GM23338 (cell line): ENCODE measurements around the gene CACNA1B. TPM values are rescaled to one million over a fixed set of nuclear protein-coding genes. Genes with fewer than 3 reads are reported as not detected.
"Not testable (repeated sequence)": the region's sequence is repeated elsewhere in the genome, so short reads cannot be mapped to it uniquely, and the experiment has no call there.

Source experiments
- ATAC-seq: fragments of 200-7000 bp; cut with Tn5 transposase; 3 replicates; pipeline ENCODE4 v1.9.1; 2020
- DNase-seq: peaks from one replicate; pipeline ENCODE4 v3.0.0-alpha.2; 2015; ENCODE audit warnings: low spot score
- H2AFZ ChIP-seq: fragments of 200-600 bp; sonication (generic); 2 replicates; pipeline ENCODE4 v1.8.0; 2016; ENCODE audit warnings: antibody characterized with exemption, mild to moderate bottlenecking, moderate library complexity
- H3F3A ChIP-seq: fragments of 200-600 bp; sonication (generic); replicated peaks from 2 replicates; pipeline ENCODE4 v1.8.0; 2017; ENCODE audit warnings: antibody characterized with exemption, mixed run types, low read depth
- H3K27ac ChIP-seq: fragments of 200-600 bp; sonication (generic); 2 replicates; pipeline ENCODE4 v1.6.1; 2016; ENCODE audit warnings: low read depth
- H3K27me3 ChIP-seq: fragments of 200-600 bp; sonication (generic); 2 replicates; pipeline ENCODE4 v1.8.0; 2016; ENCODE audit warnings: mild to moderate bottlenecking, mixed run types, moderate library complexity; ENCODE audit not compliant: insufficient read depth
- H3K36me3 ChIP-seq: fragments of 200-600 bp; sonication (generic); 2 replicates; pipeline ENCODE4 v1.8.0; 2016; ENCODE audit warnings: mild to moderate bottlenecking; ENCODE audit not compliant: insufficient read depth
- H3K4me1 ChIP-seq: fragments of 200-600 bp; sonication (generic); 2 replicates; pipeline ENCODE4 v1.8.0; 2016; ENCODE audit warnings: mild to moderate bottlenecking, moderate library complexity; ENCODE audit not compliant: insufficient read depth
- H3K4me2 ChIP-seq: fragments of 200-600 bp; sonication (generic); 2 replicates; pipeline ENCODE4 v1.7.1; 2017; ENCODE audit warnings: mixed run types
- H3K4me3 ChIP-seq: fragments of 200-600 bp; sonication (generic); 2 replicates; pipeline ENCODE4 v1.6.1; 2016; ENCODE audit warnings: mixed run types
- H3K79me2 ChIP-seq: fragments of 200-600 bp; sonication (generic); replicated peaks from 2 replicates; pipeline ENCODE4 v1.8.0; 2017; ENCODE audit warnings: mild to moderate bottlenecking; ENCODE audit not compliant: insufficient read depth
- H3K9me2 ChIP-seq: fragments of 200-600 bp; sonication (generic); 2 replicates; pipeline ENCODE4 v1.8.0; 2017; ENCODE audit not compliant: insufficient read depth
- H4K20me1 ChIP-seq: fragments of 200-600 bp; sonication (generic); replicated peaks from 2 replicates; pipeline ENCODE4 v1.8.0; 2017; ENCODE audit warnings: mild to moderate bottlenecking; ENCODE audit not compliant: insufficient read depth
- H3K27ac Mint-ChIP-seq: 2 replicates; pipeline ENCODE4 v1.8.0; 2020; ENCODE audit warnings: inconsistent platforms, mild to moderate bottlenecking, moderate library complexity, mixed read lengths
- H3K27me3 Mint-ChIP-seq: 3 replicates; pipeline ENCODE4 v1.8.0; 2022; ENCODE audit warnings: low read depth, mild to moderate bottlenecking, moderate library complexity, mixed read lengths, inconsistent platforms; ENCODE audit not compliant: insufficient read depth, poor library complexity
- H3K36me3 Mint-ChIP-seq: 3 replicates; pipeline ENCODE4 v1.8.0; 2021; ENCODE audit warnings: low read depth, mild to moderate bottlenecking, inconsistent platforms, moderate library complexity, mixed read lengths
- H3K4me1 Mint-ChIP-seq: 3 replicates; pipeline ENCODE4 v1.8.0; 2020; ENCODE audit warnings: mild to moderate bottlenecking, inconsistent platforms, mixed read lengths
- H3K4me3 Mint-ChIP-seq: 3 replicates; pipeline ENCODE4 v1.8.0; 2021; ENCODE audit warnings: moderate library complexity, mild to moderate bottlenecking, inconsistent platforms, mixed read lengths
- H3K9me3 Mint-ChIP-seq: 3 replicates; pipeline ENCODE4 v1.8.0; 2020; ENCODE audit warnings: moderate library complexity, mild to moderate bottlenecking, inconsistent platforms, mixed read lengths
- CTCF ChIP-seq, 2 experiments: fragments of 200-600 bp in 1 of 2; sonication (generic) in 1 of 2; conservative IDR thresholded peaks; 2 replicates each; pipeline versions ENCODE4 v1.5.1 to v1.6.1; 2016 to 2017; ENCODE audit warnings: antibody characterized with exemption in 2 of 2, low read depth in 2 of 2, mild to moderate bottlenecking in 2 of 2, moderate library complexity in 1 of 2
- polyA plus RNA-seq: library from polyadenylated mRNA; unstranded; fragments of >200 nt; fragmentation: Nextera tagmentation; extraction: Ambion mirVana; gene quantifications from 2 replicates; pipeline ENCODE4 v1.2.1, GENCODE V29; 2016
- total RNA-seq: library from RNA; depleted of rRNA; stranded (reverse); fragments of >200 nt; shearing (Covaris generic); gene quantifications from 2 replicates; pipeline ENCODE4 v1.2.3, GENCODE V29; 2014

The CACNA1B gene
- total and polyA plus RNA-seq, 2 experiments from 2014 or later = 1.1 to 10.4 TPM

GRCh38 chr9:138126090-138126857 lies 248.7 kb downstream of the CACNA1B start:
- H3F3A ChIP-seq, H2AFZ ChIP-seq, H4K20me1 ChIP-seq, H3K27ac ChIP-seq, H3K4me1 ChIP-seq, H3K9me2 ChIP-seq, H3K79me2 ChIP-seq, H3K4me3 Mint-ChIP-seq, DNase-seq, ATAC-seq, H3K27ac Mint-ChIP-seq, H3K4me1 Mint-ChIP-seq, H3K36me3 ChIP-seq, H3K27me3 ChIP-seq, H3K4me3 ChIP-seq, H3K4me2 ChIP-seq: not testable (repeated sequence)
- Mint-ChIP-seq H3K9me3 (peaks cover 84% of the 10 kb centered on the region), H3K27me3 (peaks cover 29% of the 10 kb centered on the region), H3K36me3 (peaks cover 61% of the 10 kb centered on the region)
- peak; percentile 32 to 39; a peak in 3 of 4 replicates for TF ChIP-seq CTCF (conservative IDR thresholded peaks at IDR 0.05; ENCODE audit: low read depth in 2 of 2)

GRCh38 chr9:138126858-138127584 lies 249.4 kb downstream of the CACNA1B start:
- H3K4me2 ChIP-seq, H3K4me3 ChIP-seq, H3K4me3 Mint-ChIP-seq, H2AFZ ChIP-seq, H3K9me2 ChIP-seq, H3K27me3 ChIP-seq, H3F3A ChIP-seq, DNase-seq, H3K27ac Mint-ChIP-seq, H3K4me1 ChIP-seq, H3K4me1 Mint-ChIP-seq, H3K36me3 ChIP-seq, H3K27ac ChIP-seq, H4K20me1 ChIP-seq, H3K79me2 ChIP-seq: not testable (repeated sequence)
- Mint-ChIP-seq H3K27me3 (peaks cover 26% of the 10 kb centered on the region), H3K36me3 (peaks cover 54% of the 10 kb centered on the region), H3K9me3 (peaks cover 84% of the 10 kb centered on the region)
- ATAC-seq = peak; percentile 34; the same call in 1 of the 3 replicates

GRCh38 chr9:138128027-138128426 lies 250.4 kb downstream of the CACNA1B start:
- not testable (repeated sequence) for H3K4me1 ChIP-seq, ATAC-seq, H3K4me1 Mint-ChIP-seq, H3K4me2 ChIP-seq, H2AFZ ChIP-seq, H3K9me2 ChIP-seq, H3K27me3 ChIP-seq, DNase-seq, H3K27ac Mint-ChIP-seq, H3K4me3 ChIP-seq, H3F3A ChIP-seq, H3K4me3 Mint-ChIP-seq, H3K27ac ChIP-seq, H4K20me1 ChIP-seq, H3K36me3 ChIP-seq, H3K79me2 ChIP-seq
- Mint-ChIP-seq H3K9me3 (peaks cover 78% of the 10 kb centered on the region), H3K36me3 (peaks cover 43% of the 10 kb centered on the region), H3K27me3 (peaks cover 24% of the 10 kb centered on the region)

- not testable (repeated sequence) for H3K4me3 ChIP-seq, H3K36me3 ChIP-seq, H3K27ac Mint-ChIP-seq, H3K79me2 ChIP-seq, DNase-seq, ATAC-seq, H3K4me3 Mint-ChIP-seq, H3K4me2 ChIP-seq, H3K27me3 ChIP-seq, H3K9me2 ChIP-seq, H4K20me1 ChIP-seq, H3K4me1 Mint-ChIP-seq, H3K27ac ChIP-seq, H3K4me1 ChIP-seq, H2AFZ ChIP-seq, H3F3A ChIP-seq
- Mint-ChIP-seq H3K36me3 (peaks cover 32% of the 10 kb centered on the region), H3K27me3 (peaks cover 16% of the 10 kb centered on the region), H3K9me3 (peaks cover 71% of the 10 kb centered on the region)
These were observed 251.7 kb downstream of the CACNA1B start for GRCh38 chr9:138129318-138129717.

GRCh38 chr9:138132946-138133705 lies 255.5 kb downstream of the CACNA1B start:
- H3K27ac Mint-ChIP-seq, H3K27ac ChIP-seq, H2AFZ ChIP-seq, H3K4me3 ChIP-seq, H3K4me1 Mint-ChIP-seq, H3K9me2 ChIP-seq, H3K79me2 ChIP-seq, H3K27me3 ChIP-seq, ATAC-seq, H4K20me1 ChIP-seq, H3K4me1 ChIP-seq, H3K27me3 Mint-ChIP-seq, DNase-seq, H3K4me3 Mint-ChIP-seq, H3K4me2 ChIP-seq, H3K36me3 ChIP-seq, H3F3A ChIP-seq: not testable (repeated sequence)
- H3K36me3 Mint-ChIP-seq = peaks cover 12% of the 10 kb centered on the region; the same call in 2 of the 3 replicates
- H3K9me3 Mint-ChIP-seq = peaks cover 53% of the 10 kb centered on the region
